ENCODE data around the gene LFNG.
"Not testable (repeated sequence)": the region's sequence is repeated elsewhere in the genome, so short reads cannot be mapped to it uniquely, and the experiment has no call there.

LFNG gene

GRCh38 chr7:2529161-2530070, 9.8 kb downstream of the LFNG start:
- DNase-seq (ENCODE audit: low read depth in 2 of 2): no peak

GRCh38 chr7:2530071-2530987, 10.8 kb downstream of the LFNG start:
- DNase-seq (ENCODE audit: low read depth in 2 of 2): peak; percentile 65 to 72

- DNase-seq (ENCODE audit: low read depth in 2 of 2): not testable (repeated sequence)
These were observed 11.6 kb downstream of the LFNG start for GRCh38 chr7:2530994-2531795.

- not testable (repeated sequence) for DNase-seq (ENCODE audit: low read depth in 2 of 2)
These were observed 12.2 kb downstream of the LFNG start for GRCh38 chr7:2531796-2532110.

GRCh38 chr7:2532199-2532772, 12.7 kb downstream of the LFNG start:
- not testable (repeated sequence) for DNase-seq (ENCODE audit: low read depth in 2 of 2)

GRCh38 chr7:2532816-2533215, 13.2 kb downstream of the LFNG start:
- DNase-seq (ENCODE audit: low read depth in 2 of 2): not testable (repeated sequence)

GRCh38 chr7:2533566-2533965, 14.0 kb downstream of the LFNG start:
- not testable (repeated sequence) for DNase-seq (ENCODE audit: low read depth in 2 of 2)

GRCh38 chr7:2534214-2534613, 14.6 kb downstream of the LFNG start:
- DNase-seq (ENCODE audit: low read depth in 2 of 2): not testable (repeated sequence)

- not testable (repeated sequence) for DNase-seq (ENCODE audit: low read depth in 2 of 2)
These were observed 16.5 kb downstream of the LFNG start for GRCh38 chr7:2535872-2536627.

GRCh38 chr7:2537981-2538851, 18.6 kb downstream of the LFNG start:
- no peak for DNase-seq (ENCODE audit: low read depth in 2 of 2)

- DNase-seq (ENCODE audit: low read depth in 2 of 2): no peak
These were observed 19.7 kb downstream of the LFNG start for GRCh38 chr7:2539031-2539911.

- DNase-seq (ENCODE audit: low read depth in 2 of 2): no peak
These were observed 20.6 kb downstream of the LFNG start for GRCh38 chr7:2540133-2540532.

- no peak for DNase-seq (ENCODE audit: low read depth in 2 of 2)
These were observed 21.1 kb downstream of the LFNG start for GRCh38 chr7:2540641-2541051.

- no peak for DNase-seq (ENCODE audit: low read depth in 2 of 2)
These were observed 21.9 kb downstream of the LFNG start for GRCh38 chr7:2541291-2542010.

GRCh38 chr7:2542011-2542915, 22.7 kb downstream of the LFNG start:
- no peak for DNase-seq (ENCODE audit: low read depth in 2 of 2)

GRCh38 chr7:2542916-2543871, 23.6 kb downstream of the LFNG start:
- DNase-seq (ENCODE audit: low read depth in 2 of 2): no peak

Measured in stimulated activated CD8-positive, alpha-beta memory T cell treated with anti-CD3 and anti-CD28 coated beads, Interleukin-15, amount 100 ng/mL, for 4 hours (primary cell).